H1 (cell line): ENCODE data around the gene PSKH1.

Source experiments
- EP300 ChIP-seq, 2 experiments: IDR thresholded peaks; 1 replicate in 1 of 2; 2 replicates in 1 of 2; pipeline ENCODE4 v1.6.1; 2011 to 2012; ENCODE audit warnings: low read depth in 2 of 2, low read length in 2 of 2, mild to moderate bottlenecking in 2 of 2, borderline replicate concordance in 1 of 2, inconsistent platforms in 1 of 2, moderate library complexity in 1 of 2
- EZH2 ChIP-seq: fragments of 200-600 bp; sonication (generic); IDR thresholded peaks from 2 replicates; pipeline ENCODE4 v1.7.1; 2012; ENCODE audit warnings: low read depth, mild to moderate bottlenecking, moderate library complexity, low read length, inconsistent platforms; ENCODE audit not compliant: severe bottlenecking
- FOSL1 ChIP-seq: IDR thresholded peaks from 2 replicates; pipeline ENCODE4 v1.6.1; 2011; ENCODE audit warnings: mild to moderate bottlenecking, low read depth, low read length, moderate library complexity; ENCODE audit not compliant: insufficient read depth
- HDAC2 ChIP-seq, 2 experiments: fragments of 300-600 bp in 1 of 2; sonication (generic) in 1 of 2; IDR thresholded peaks; 2 replicates each; pipeline ENCODE4 v1.6.1; 2011 to 2012; ENCODE audit warnings: low read depth in 2 of 2, low read length in 2 of 2, mild to moderate bottlenecking in 2 of 2, moderate library complexity in 2 of 2, borderline replicate concordance in 1 of 2, inconsistent platforms in 1 of 2
- KDM5A ChIP-seq: fragments of 200-600 bp; IDR thresholded peaks from 2 replicates; pipeline ENCODE4 v1.7.1; 2012; ENCODE audit warnings: mild to moderate bottlenecking, low read length, inconsistent platforms, mixed read lengths
- POLR2AphosphoS5 ChIP-seq: IDR thresholded peaks from 2 replicates; pipeline ENCODE4 v1.6.1; 2011; ENCODE audit warnings: low read depth, low read length
- RBBP5 ChIP-seq: IDR thresholded peaks from 2 replicates; pipeline ENCODE4 v1.7.1; 2012; ENCODE audit warnings: low read depth, mild to moderate bottlenecking, inconsistent platforms, low read length, moderate library complexity, borderline replicate concordance
- RNF2 ChIP-seq: fragments of 200-900, 300-1000 bp; sonication (generic); IDR thresholded peaks from 2 replicates; pipeline ENCODE4 v1.7.1; 2016; ENCODE audit warnings: borderline replicate concordance, low read depth, mild to moderate bottlenecking, antibody characterized with exemption, low read length; ENCODE audit not compliant: poor library complexity, severe bottlenecking; ENCODE audit errors: missing control alignments
- RXRA ChIP-seq: IDR thresholded peaks from 2 replicates; pipeline ENCODE4 v1.6.1; 2011; ENCODE audit warnings: low read depth, mild to moderate bottlenecking, low read length, moderate library complexity; ENCODE audit not compliant: insufficient read depth
- SIN3A ChIP-seq, 2 experiments: IDR thresholded peaks in 1 of 2; conservative IDR thresholded peaks in 1 of 2; 2 replicates each; pipeline ENCODE4 v1.6.1; 2011 to 2012; ENCODE audit warnings: low read length in 2 of 2, improper control_type of control experiment in 1 of 2, low read depth in 1 of 2, mild to moderate bottlenecking in 1 of 2
- SRF ChIP-seq: IDR thresholded peaks from 2 replicates; pipeline ENCODE4 v1.6.1; 2011; ENCODE audit warnings: mild to moderate bottlenecking, low read depth, low read length, moderate library complexity
- SUZ12 ChIP-seq: fragments of 200-600 bp; sonication (generic); IDR thresholded peaks from 2 replicates; pipeline ENCODE4 v1.6.1; 2012; ENCODE audit warnings: mild to moderate bottlenecking, inconsistent platforms, low read length, moderate library complexity, mixed read lengths
- YY1 ChIP-seq: IDR thresholded peaks from 2 replicates; pipeline ENCODE4 v1.6.1; 2011; ENCODE audit warnings: low read depth, mild to moderate bottlenecking, low read length
- TF ChIP-seq, protein P1 (sequence below), 3 experiments: IDR thresholded peaks; 1 replicate in 2 of 3; 2 replicates in 1 of 3; pipeline versions ENCODE4 v1.5.1 to v1.6.1; 2011; ENCODE audit warnings: low read length in 3 of 3, mild to moderate bottlenecking in 3 of 3, inconsistent platforms in 2 of 3, low read depth in 1 of 3, moderate library complexity in 1 of 3; ENCODE audit not compliant: insufficient read depth in 1 of 3; ENCODE audit errors: control extremely low read depth in 1 of 3

DNA sequence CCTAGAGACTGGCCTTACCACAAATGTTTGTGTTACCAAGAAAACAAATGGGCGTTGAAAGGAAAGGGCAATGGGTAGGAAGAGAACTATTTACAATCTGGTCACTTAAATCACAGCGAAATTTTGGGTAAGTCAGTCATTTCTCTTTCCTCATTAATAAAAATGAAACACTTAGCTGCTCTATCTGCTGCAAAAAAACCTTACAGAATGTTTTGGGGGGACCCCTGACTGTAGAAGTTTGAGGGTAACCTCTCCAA, 47.1 kb upstream of the PSKH1 start:
- TF ChIP-seq KDM5A = no peak
- TF ChIP-seq, protein P1, sequence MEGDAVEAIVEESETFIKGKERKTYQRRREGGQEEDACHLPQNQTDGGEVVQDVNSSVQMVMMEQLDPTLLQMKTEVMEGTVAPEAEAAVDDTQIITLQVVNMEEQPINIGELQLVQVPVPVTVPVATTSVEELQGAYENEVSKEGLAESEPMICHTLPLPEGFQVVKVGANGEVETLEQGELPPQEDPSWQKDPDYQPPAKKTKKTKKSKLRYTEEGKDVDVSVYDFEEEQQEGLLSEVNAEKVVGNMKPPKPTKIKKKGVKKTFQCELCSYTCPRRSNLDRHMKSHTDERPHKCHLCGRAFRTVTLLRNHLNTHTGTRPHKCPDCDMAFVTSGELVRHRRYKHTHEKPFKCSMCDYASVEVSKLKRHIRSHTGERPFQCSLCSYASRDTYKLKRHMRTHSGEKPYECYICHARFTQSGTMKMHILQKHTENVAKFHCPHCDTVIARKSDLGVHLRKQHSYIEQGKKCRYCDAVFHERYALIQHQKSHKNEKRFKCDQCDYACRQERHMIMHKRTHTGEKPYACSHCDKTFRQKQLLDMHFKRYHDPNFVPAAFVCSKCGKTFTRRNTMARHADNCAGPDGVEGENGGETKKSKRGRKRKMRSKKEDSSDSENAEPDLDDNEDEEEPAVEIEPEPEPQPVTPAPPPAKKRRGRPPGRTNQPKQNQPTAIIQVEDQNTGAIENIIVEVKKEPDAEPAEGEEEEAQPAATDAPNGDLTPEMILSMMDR (IDR thresholded peaks at IDR 0.05; ENCODE audit: control extremely low read depth in 1 of 3, insufficient read depth in 1 of 3, low read depth in 1 of 3, low read length in 3 of 3) = no peak
- no peak for TF ChIP-seq EZH2
- no peak for TF ChIP-seq POLR2AphosphoS5
- no peak for TF ChIP-seq RBBP5
- no peak for TF ChIP-seq HDAC2 (IDR thresholded peaks at IDR 0.05; ENCODE audit: borderline replicate concordance in 1 of 2, low read depth in 2 of 2, low read length in 2 of 2)
- TF ChIP-seq YY1 = no peak
- no peak for TF ChIP-seq RNF2
- no peak for TF ChIP-seq RXRA
- TF ChIP-seq SRF = no peak
- no peak for TF ChIP-seq SUZ12
- TF ChIP-seq SIN3A (conservative IDR thresholded peaks at IDR 0.05 in 1 of 2, IDR thresholded peaks at IDR 0.05 in 1 of 2; ENCODE audit: low read depth in 1 of 2, low read length in 2 of 2) = no peak
- TF ChIP-seq FOSL1 = no peak
- TF ChIP-seq EP300 (IDR thresholded peaks at IDR 0.05; ENCODE audit: borderline replicate concordance in 1 of 2, low read depth in 2 of 2, low read length in 2 of 2) = no peak
